Fibroblast of pulmonary artery (primary cell): ENCODE data around the gene SCART1.

Experiments
- DNase-seq: peaks from one replicate; pipeline ENCODE4 v3.0.0-alpha.2; 2010; ENCODE audit warnings: low read depth
- H3K4me3 ChIP-seq: replicated peaks from 2 replicates; pipeline ENCODE4 v1.5.1; 2011; ENCODE audit warnings: low read depth, mild to moderate bottlenecking, control low read depth, low read length, moderate library complexity
- TF ChIP-seq, protein P1 (sequence below): IDR thresholded peaks from 2 replicates; pipeline ENCODE4 v1.5.1; 2011; ENCODE audit warnings: mild to moderate bottlenecking, control low read depth, low read length, inconsistent platforms; ENCODE audit errors: missing control alignments

SCART1 gene

DNA sequence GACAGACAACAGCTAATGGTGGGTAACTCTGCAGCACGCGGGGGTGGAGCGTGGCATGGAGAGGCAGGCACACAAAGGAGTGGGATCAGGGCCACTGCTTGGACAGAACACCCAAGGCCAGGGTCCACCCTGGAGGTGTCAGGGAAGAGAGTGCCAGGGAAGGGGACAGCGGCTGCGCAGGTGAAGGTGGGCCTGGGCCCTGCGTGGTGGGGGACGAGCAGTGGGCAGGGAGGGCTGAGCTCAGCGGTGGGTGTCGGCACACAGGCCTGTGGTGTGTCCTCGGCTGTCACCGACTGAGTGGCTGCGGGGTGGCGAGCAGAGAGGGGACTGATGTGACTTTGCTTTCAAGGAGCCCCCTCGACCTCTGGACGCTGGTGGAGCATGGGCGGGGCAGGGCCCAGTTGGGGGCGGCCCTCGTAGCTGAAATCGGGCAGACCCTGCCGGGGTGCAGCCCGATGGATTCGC, 8.4 kb upstream of the SCART1 start:
- TF ChIP-seq, protein P1, sequence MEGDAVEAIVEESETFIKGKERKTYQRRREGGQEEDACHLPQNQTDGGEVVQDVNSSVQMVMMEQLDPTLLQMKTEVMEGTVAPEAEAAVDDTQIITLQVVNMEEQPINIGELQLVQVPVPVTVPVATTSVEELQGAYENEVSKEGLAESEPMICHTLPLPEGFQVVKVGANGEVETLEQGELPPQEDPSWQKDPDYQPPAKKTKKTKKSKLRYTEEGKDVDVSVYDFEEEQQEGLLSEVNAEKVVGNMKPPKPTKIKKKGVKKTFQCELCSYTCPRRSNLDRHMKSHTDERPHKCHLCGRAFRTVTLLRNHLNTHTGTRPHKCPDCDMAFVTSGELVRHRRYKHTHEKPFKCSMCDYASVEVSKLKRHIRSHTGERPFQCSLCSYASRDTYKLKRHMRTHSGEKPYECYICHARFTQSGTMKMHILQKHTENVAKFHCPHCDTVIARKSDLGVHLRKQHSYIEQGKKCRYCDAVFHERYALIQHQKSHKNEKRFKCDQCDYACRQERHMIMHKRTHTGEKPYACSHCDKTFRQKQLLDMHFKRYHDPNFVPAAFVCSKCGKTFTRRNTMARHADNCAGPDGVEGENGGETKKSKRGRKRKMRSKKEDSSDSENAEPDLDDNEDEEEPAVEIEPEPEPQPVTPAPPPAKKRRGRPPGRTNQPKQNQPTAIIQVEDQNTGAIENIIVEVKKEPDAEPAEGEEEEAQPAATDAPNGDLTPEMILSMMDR = no peak
- no peak overlapping the region for H3K4me3 ChIP-seq
- DNase-seq = no peak

DNA sequence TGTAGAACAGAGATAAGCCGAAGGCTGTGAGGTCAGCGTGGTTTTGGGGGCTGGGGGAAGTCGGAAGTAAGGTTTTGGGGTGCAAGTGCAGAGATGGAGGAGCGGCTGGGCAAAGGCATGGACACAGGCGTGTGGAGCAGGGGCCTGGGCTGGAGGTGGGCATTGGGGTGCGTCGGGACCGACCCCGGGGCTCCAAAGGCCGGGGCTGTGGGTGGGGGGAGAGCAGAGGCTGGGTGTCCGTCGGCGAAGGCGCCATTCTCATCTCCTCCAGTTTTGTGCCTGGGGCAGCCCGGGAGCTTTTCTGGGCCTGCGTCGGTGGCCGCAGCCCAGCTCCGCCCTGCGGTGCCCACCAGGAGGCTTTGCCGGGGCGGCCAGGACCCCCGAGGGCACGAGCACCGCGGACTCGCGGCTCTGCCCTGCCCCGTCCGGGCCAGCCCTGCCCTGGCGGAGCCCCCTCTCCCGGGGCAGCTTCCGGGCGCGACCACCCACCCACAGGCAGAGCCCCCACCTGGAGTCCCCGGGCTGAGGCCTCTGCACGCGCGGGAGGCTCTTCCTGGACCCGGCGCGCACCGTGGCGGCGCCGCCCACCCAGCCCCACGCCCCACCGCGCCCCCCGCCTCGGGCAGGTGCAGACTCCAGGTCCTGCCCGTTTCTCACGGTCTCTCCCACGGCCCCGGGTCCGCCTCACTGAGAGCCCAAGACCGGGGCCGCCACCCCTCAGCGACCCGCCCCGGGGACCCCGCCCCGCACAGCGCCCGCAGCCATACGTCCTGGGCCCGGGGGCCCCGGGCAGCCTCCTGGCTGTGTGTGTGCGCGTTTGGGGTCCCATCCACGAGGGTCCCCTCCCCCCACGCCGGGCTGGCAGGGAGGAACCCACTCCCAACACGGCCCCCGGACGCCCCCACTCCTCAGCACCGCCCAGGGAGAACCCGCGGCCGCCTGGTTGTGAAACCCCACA, 7.7 kb upstream of the SCART1 start:
- TF ChIP-seq, protein P1 = no peak
- DNase-seq = no peak

DNA sequence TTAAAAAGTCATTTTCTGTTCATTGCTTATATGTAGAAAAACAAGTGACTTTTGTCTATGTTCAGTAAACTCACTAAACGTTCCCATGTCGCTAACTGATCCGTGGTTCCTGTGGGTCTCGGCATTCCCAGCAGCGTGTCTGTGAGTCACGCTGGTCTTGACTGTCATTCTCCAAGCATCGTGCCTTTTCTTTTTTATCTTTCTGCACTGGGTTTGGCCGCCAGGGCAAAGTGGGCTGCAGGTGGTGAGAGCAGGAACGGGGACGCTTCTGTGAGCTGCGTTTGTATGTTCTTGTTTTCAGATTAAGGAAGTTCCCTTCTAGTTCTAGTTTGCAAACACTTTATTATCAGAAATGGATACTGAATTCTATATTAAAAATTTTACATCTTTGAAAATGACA, 6.8 kb upstream of the SCART1 start:
- H3K4me3 ChIP-seq = no peak overlapping the region
- DNase-seq = no peak

More for the DNA sequence above, 7.7 kb upstream of the SCART1 start:
- H3K4me3 ChIP-seq = no peak overlapping the region

DNA sequence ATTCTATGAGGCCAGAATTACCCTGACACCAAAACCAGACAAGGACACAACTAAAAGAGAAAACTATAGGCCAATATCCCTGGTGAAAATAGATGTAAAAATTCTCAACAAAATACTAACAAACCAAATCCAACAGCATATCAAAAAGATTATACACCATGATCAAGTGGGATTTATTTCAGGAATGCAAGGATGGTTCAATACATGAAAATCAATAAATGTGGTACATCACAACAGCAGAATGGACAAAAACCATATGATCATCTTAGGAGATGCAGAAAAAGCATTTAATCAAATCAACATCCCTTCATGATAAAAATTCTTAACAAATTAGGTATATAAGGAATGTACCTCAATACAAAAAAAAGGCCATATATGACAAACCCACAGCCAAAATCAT, 5.6 kb upstream of the SCART1 start:
- TF ChIP-seq, protein P1 = no peak
- no peak overlapping the region for H3K4me3 ChIP-seq
- DNase-seq = no peak

More for the DNA sequence above, 6.8 kb upstream of the SCART1 start:
- TF ChIP-seq, protein P1 = no peak

DNA sequence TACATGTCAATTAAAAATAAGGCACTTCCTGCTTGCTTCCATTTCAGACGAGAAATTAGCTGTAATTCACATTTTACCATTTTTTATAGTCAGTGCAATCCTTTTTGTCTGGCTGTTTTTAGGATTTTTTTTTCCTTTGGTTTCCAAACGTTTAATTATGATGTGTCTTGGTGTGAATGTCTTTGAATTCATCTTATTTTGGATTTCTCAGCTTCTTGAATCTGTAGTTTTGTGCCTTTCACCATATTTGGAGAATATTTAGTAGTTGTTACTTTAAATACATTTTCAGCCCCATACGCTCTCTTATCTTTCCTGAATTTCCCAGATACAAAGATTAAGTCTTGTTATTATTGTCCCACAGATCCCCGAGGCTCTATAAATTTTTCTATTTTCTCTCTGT, 2.4 kb upstream of the SCART1 start:
- TF ChIP-seq, protein P1 = no peak
- no peak overlapping the region for H3K4me3 ChIP-seq
- DNase-seq = no peak

DNA sequence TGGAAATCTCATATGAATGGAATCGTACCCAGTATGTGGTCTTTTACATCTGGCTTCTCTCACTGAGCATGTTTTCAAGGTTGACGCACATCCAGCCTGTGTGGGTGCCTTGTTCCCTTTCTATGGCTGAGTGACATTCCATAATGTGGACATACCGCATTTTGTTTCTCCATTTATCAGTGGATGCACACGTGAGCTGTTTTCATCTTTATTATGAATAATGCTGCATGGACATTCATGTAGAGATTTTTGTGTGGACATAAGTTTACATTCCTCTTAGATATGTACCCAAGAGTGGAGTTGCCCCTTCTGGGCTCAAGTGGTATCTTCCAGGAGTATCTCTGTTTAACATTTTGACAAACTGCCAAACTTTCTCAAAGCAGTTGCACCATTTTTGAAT, 1.3 kb upstream of the SCART1 start:
- DNase-seq = no peak
- TF ChIP-seq, protein P1 = no peak
- no peak overlapping the region for H3K4me3 ChIP-seq
